HG02678 (cell line): ENCODE measurements around the gene PIGU.
A peak's percentile ranks its signal among the peaks of the same experiment; 100 is the strongest.

Source experiments
- ATAC-seq: cut with Tn5 transposase; IDR thresholded peaks from one replicate; pipeline ENCODE4 v1.9.1; 2021; ENCODE audit warnings: mild to moderate bottlenecking, moderate library complexity; ENCODE audit not compliant: unreplicated experiment

The PIGU gene

GRCh38 chr20:34560141-34560523, 116.8 kb downstream of the PIGU start:
- ATAC-seq: no peak

- ATAC-seq: no peak
Measured at GRCh38 chr20:34559311-34560140, 117.4 kb downstream of the PIGU start.

GRCh38 chr20:34558320-34559218, 118.3 kb downstream of the PIGU start, which contains the start of gene MAP1LC3A:
Gene MAP1LC3A (plus strand): TSS chr20:34558718. CDS start chr20:34558869, 151 bp downstream.
- peak; percentile 69 for ATAC-seq

- ATAC-seq: no peak
Measured at GRCh38 chr20:34557936-34558319, 119.0 kb downstream of the PIGU start.

GRCh38 chr20:34553366-34553867, 123.5 kb downstream of the PIGU start:
- ATAC-seq: no peak

GRCh38 chr20:34552569-34552968, 124.3 kb downstream of the PIGU start:
- ATAC-seq: no peak

GRCh38 chr20:34549929-34550305, 127.0 kb downstream of the PIGU start:
- ATAC-seq: no peak

GRCh38 chr20:34549291-34549928, 127.5 kb downstream of the PIGU start:
- ATAC-seq: no peak

- ATAC-seq: no peak
Measured at GRCh38 chr20:34547844-34548613, 128.9 kb downstream of the PIGU start.

- ATAC-seq: no peak
Measured at GRCh38 chr20:34546751-34547181, 130.1 kb downstream of the PIGU start.

- ATAC-seq: no peak
Measured at GRCh38 chr20:34544109-34544796, 132.6 kb downstream of the PIGU start.

GRCh38 chr20:34543463-34544056, 133.3 kb downstream of the PIGU start:
- no peak for ATAC-seq

- no peak for ATAC-seq
Measured at GRCh38 chr20:34542439-34542838, 134.5 kb downstream of the PIGU start.

GRCh38 chr20:34541917-34542316, 135.0 kb downstream of the PIGU start:
- no peak for ATAC-seq

- no peak for ATAC-seq
Measured at GRCh38 chr20:34541264-34541901, 135.5 kb downstream of the PIGU start.

- no peak for ATAC-seq
Measured at GRCh38 chr20:34540596-34541263, 136.2 kb downstream of the PIGU start.

- no peak for ATAC-seq
Measured at GRCh38 chr20:34539756-34540155, 137.1 kb downstream of the PIGU start.

GRCh38 chr20:34538671-34539123, 138.2 kb downstream of the PIGU start:
- ATAC-seq: no peak
